IMR-90 (cell line): Measurements from ENCODE around the gene FGF19. TPM values are rescaled to one million over a fixed set of nuclear protein-coding genes. Genes with fewer than 3 reads are reported as not detected.

Experiments used
- ATAC-seq: fragments of 200-7000 bp; cut with Tn5 transposase; 2 replicates; pipeline ENCODE4 v1.9.1; 2020; ENCODE audit warnings: low read depth, mild to moderate bottlenecking, moderate library complexity
- BruUV-seq: library from RNA; stranded (reverse); fragments of 400-500 nt; replicated peaks from 2 replicates; lab custom pipeline; 2021; lab: Mats Ljungman, UMichigan
- CTCF ChIA-PET: fragments of 300-600 bp; formaldehyde crosslinking; extraction: SDS; loops from one replicate; lab custom pipeline; 2021; ENCODE audit warnings: antibody characterized with exemption; lab: Yijun Ruan, JAX
- POLR2A ChIA-PET: fragments of 300-600 bp; sonication (Branson Sonifier 250); formaldehyde crosslinking; loops from one replicate; lab custom pipeline; 2022; ENCODE audit warnings: antibody characterized with exemption; ENCODE audit not compliant: unreplicated experiment; lab: Charles Lee
- DNase-seq: peaks from one replicate; pipeline ENCODE4 v3.0.0; 2013
- H2AFZ ChIP-seq: replicated peaks from 2 replicates; pipeline ENCODE3; 2013; ENCODE audit warnings: low read length, mild to moderate bottlenecking; ENCODE audit not compliant: poor library complexity
- H2AK5ac ChIP-seq: 2 replicates; pipeline ENCODE4 v1.6.1; 2013; ENCODE audit warnings: low read depth, low read length, inconsistent platforms
- H2AK9ac ChIP-seq: replicated peaks from 2 replicates; pipeline ENCODE3; 2013; ENCODE audit warnings: mild to moderate bottlenecking, low read depth, low read length, moderate library complexity; ENCODE audit not compliant: poor library complexity
- H2BK120ac ChIP-seq: 2 replicates; pipeline ENCODE4 v1.6.1; 2013; ENCODE audit warnings: low read depth, low read length, inconsistent platforms
- H2BK15ac ChIP-seq: 3 replicates; pipeline ENCODE4 v1.6.1; 2013; ENCODE audit warnings: low read depth, low read length, inconsistent platforms
- H2BK20ac ChIP-seq: 2 replicates; pipeline ENCODE4 v1.6.1; 2013; ENCODE audit warnings: low read depth, mild to moderate bottlenecking, inconsistent platforms, low read length, moderate library complexity
- H2BK5ac ChIP-seq: 2 replicates; pipeline ENCODE4 v1.6.1; 2013; ENCODE audit warnings: mild to moderate bottlenecking, low read depth, low read length, inconsistent platforms; ENCODE audit not compliant: poor library complexity, severe bottlenecking
- H3K14ac ChIP-seq: replicated peaks from 2 replicates; pipeline ENCODE4 v1.6.1; 2013; ENCODE audit warnings: low read depth, low read length, inconsistent platforms
- H3K18ac ChIP-seq: 2 replicates; pipeline ENCODE4 v1.6.1; 2013; ENCODE audit warnings: low read depth, low read length, control low read depth
- H3K23ac ChIP-seq: 2 replicates; pipeline ENCODE4 v1.6.1; 2013; ENCODE audit warnings: low read depth, low read length, inconsistent platforms
- H3K27ac ChIP-seq: 2 replicates; pipeline ENCODE4 v1.5.1; 2013; ENCODE audit warnings: mild to moderate bottlenecking, control low read depth, low read length; ENCODE audit not compliant: insufficient read depth
- H3K27me3 ChIP-seq: 2 replicates; pipeline ENCODE4 v1.6.1; 2013; ENCODE audit warnings: low read length; ENCODE audit not compliant: control insufficient read depth, insufficient read depth
- H3K36me3 ChIP-seq: 2 replicates; pipeline ENCODE4 v1.6.1; 2013; ENCODE audit warnings: low read length, mixed read lengths; ENCODE audit not compliant: control insufficient read depth, insufficient read depth
- H3K4ac ChIP-seq: 2 replicates; pipeline ENCODE4 v1.6.1; 2013; ENCODE audit warnings: low read depth, low read length, inconsistent platforms
- H3K4me1 ChIP-seq: 2 replicates; pipeline ENCODE4 v1.6.1; 2013; ENCODE audit warnings: low read length, mixed read lengths; ENCODE audit not compliant: control insufficient read depth, insufficient read depth
- H3K4me2 ChIP-seq: 2 replicates; pipeline ENCODE4 v1.6.1; 2013; ENCODE audit warnings: low read depth, mild to moderate bottlenecking, control low read depth, low read length, moderate library complexity
- H3K4me3 ChIP-seq: 2 replicates; pipeline ENCODE4 v1.5.1; 2013; ENCODE audit warnings: low read depth, mild to moderate bottlenecking, control low read depth, low read length, moderate library complexity; ENCODE audit not compliant: insufficient read depth
- H3K56ac ChIP-seq: 2 replicates; pipeline ENCODE4 v1.6.1; 2013; ENCODE audit warnings: low read length, inconsistent platforms; ENCODE audit not compliant: insufficient read depth; ENCODE audit errors: extremely low read depth
- H3K79me1 ChIP-seq, 2 experiments: 2 replicates each; pipeline ENCODE4 v1.6.1; 2013; ENCODE audit warnings: low read length in 2 of 2, inconsistent platforms in 1 of 2, low read depth in 1 of 2
- H3K9ac ChIP-seq: 2 replicates; pipeline ENCODE4 v1.6.1; 2013; ENCODE audit warnings: low read depth, low read length, control low read depth
- H3K9me1 ChIP-seq: 2 replicates; pipeline ENCODE4 v1.6.1; 2013; ENCODE audit warnings: low read length, inconsistent platforms; ENCODE audit not compliant: insufficient read depth
- H3K9me3 ChIP-seq: 2 replicates; pipeline ENCODE4 v1.6.1; 2013; ENCODE audit warnings: low read length; ENCODE audit not compliant: control insufficient read depth, insufficient read depth
- H4K20me1 ChIP-seq: 2 replicates; pipeline ENCODE4 v1.6.1; 2013; ENCODE audit warnings: low read length, inconsistent platforms; ENCODE audit not compliant: insufficient read depth
- H4K5ac ChIP-seq: 2 replicates; pipeline ENCODE4 v1.6.1; 2013; ENCODE audit warnings: mild to moderate bottlenecking, low read depth, low read length, control low read depth
- H4K8ac ChIP-seq, 2 experiments: 2 replicates each; pipeline ENCODE4 v1.6.1; 2013; ENCODE audit warnings: low read depth in 2 of 2, low read length in 2 of 2, control low read depth in 1 of 2, inconsistent platforms in 1 of 2
- H4K91ac ChIP-seq: 2 replicates; pipeline ENCODE4 v1.6.1; 2013; ENCODE audit warnings: low read depth, low read length, inconsistent platforms; ENCODE audit not compliant: insufficient read depth
- BHLHE40 ChIP-seq: fragments of 150-350 bp; IDR thresholded peaks from 2 replicates; pipeline ENCODE4 v1.6.1; 2016; ENCODE audit warnings: mild to moderate bottlenecking, low read depth, low read length
- CEBPB ChIP-seq: IDR thresholded peaks from 2 replicates; pipeline ENCODE4 v1.6.1; 2012; ENCODE audit warnings: low read depth, low read length, improper control_type of control experiment
- CHD1 ChIP-seq: IDR thresholded peaks from 2 replicates; pipeline ENCODE4 v1.6.1; 2012; ENCODE audit warnings: low read depth, low read length, improper control_type of control experiment
- ELK1 ChIP-seq: fragments of 150-350 bp; IDR thresholded peaks from 2 replicates; pipeline ENCODE4 v1.6.1; 2016; ENCODE audit warnings: low read depth, mild to moderate bottlenecking, low read length, moderate library complexity, borderline replicate concordance
- FOS ChIP-seq: fragments of 150-350 bp; IDR thresholded peaks from 2 replicates; pipeline ENCODE4 v1.6.1; 2016; ENCODE audit warnings: low read depth, low read length
- MAFK ChIP-seq: IDR thresholded peaks from 2 replicates; pipeline ENCODE4 v1.6.1; 2012; ENCODE audit warnings: low read depth, low read length, improper control_type of control experiment
- MAZ ChIP-seq: IDR thresholded peaks from 2 replicates; pipeline ENCODE4 v1.6.1; 2012; ENCODE audit warnings: low read depth, mild to moderate bottlenecking, low read length, improper control_type of control experiment, moderate library complexity, borderline replicate concordance
- MXI1 ChIP-seq: IDR thresholded peaks from 2 replicates; pipeline ENCODE4 v1.6.1; 2012; ENCODE audit warnings: low read depth, mild to moderate bottlenecking, low read length, moderate library complexity, borderline replicate concordance
- NFE2L2 ChIP-seq: fragments of 150-350 bp; IDR thresholded peaks from 2 replicates; pipeline ENCODE4 v1.6.1; 2016; ENCODE audit warnings: low read depth, mild to moderate bottlenecking, low read length
- POLR2A ChIP-seq: IDR thresholded peaks from 2 replicates; pipeline ENCODE4 v1.6.1; 2012; ENCODE audit warnings: mild to moderate bottlenecking, low read depth, low read length
- RAD21 ChIP-seq: IDR thresholded peaks from 2 replicates; pipeline ENCODE4 v1.6.1; 2012; ENCODE audit warnings: low read length, improper control_type of control experiment
- RCOR1 ChIP-seq: IDR thresholded peaks from 2 replicates; pipeline ENCODE4 v1.6.1; 2012; ENCODE audit warnings: mild to moderate bottlenecking, low read length, improper control_type of control experiment; ENCODE audit not compliant: insufficient replicate concordance
- RFX5 ChIP-seq: IDR thresholded peaks from 2 replicates; pipeline ENCODE4 v1.8.0; 2012; ENCODE audit warnings: low read depth, mild to moderate bottlenecking, low read length, moderate library complexity
- SMC3 ChIP-seq: fragments of 150-350 bp; IDR thresholded peaks from 2 replicates; pipeline ENCODE4 v1.6.1; 2016; ENCODE audit warnings: low read depth, mild to moderate bottlenecking, antibody characterized with exemption, low read length, moderate library complexity
- WGBS, 2 experiments: methylation state at CpG; one replicate each; pipeline versions ENCODE4 v1.1.5 to v1.1.7; 2013; ENCODE audit warnings: missing lambda C conversion rate in 2 of 2; ENCODE audit not compliant: insufficient read length in 1 of 2; ENCODE audit errors: extremely low coverage in 2 of 2; 5-methylcytosine and 5-hydroxymethylcytosine counted together
- dilution Hi-C: fragments of 300-500 bp; cut with HindIII; formaldehyde crosslinking; loops from one replicate; pipeline ENCODE4 v1.14.3; 2018; ENCODE audit warnings: low sequenced_read_pairs; ENCODE audit not compliant: unreplicated experiment
- in situ Hi-C: fragments of 300-500 bp; cut with MboI; formaldehyde crosslinking; loops from 3 replicates; pipeline ENCODE4 v1.14.3; 2019; ENCODE audit warnings: low sequenced_read_pairs, inconsistent platforms, mixed read lengths
- intact Hi-C: fragments of 100-400 bp; cut with micrococcal nuclease; formaldehyde crosslinking; loops from 2 replicates; pipeline ENCODE4 v1.10.0; 2022
- polyA plus RNA-seq, 3 experiments: library from polyadenylated mRNA; depleted of rRNA; stranded (reverse); fragments of >200 nt; gene quantifications; 2 replicates each; pipeline ENCODE4 v1.2.3, GENCODE V29; 2012; ENCODE audit warnings: low replicate concordance in 1 of 3
- total RNA-seq: library from RNA; depleted of rRNA; stranded (reverse); fragments of >200 nt; gene quantifications from 2 replicates; pipeline ENCODE4 v1.2.3, GENCODE V29; 2012
- TF ChIP-seq, protein P1 (sequence below): fragments of 150-350 bp; IDR thresholded peaks from 2 replicates; pipeline ENCODE4 v1.6.1; 2017; ENCODE audit warnings: mild to moderate bottlenecking, antibody characterized with exemption, low read length, low read depth
- TF ChIP-seq, protein P2 (sequence below): conservative IDR thresholded peaks from 2 replicates; pipeline ENCODE4 v1.5.1; 2012; ENCODE audit warnings: mild to moderate bottlenecking, low read depth, low read length, improper control_type of control experiment

FGF19 gene
- total and polyA plus RNA-seq, 2 of the 4 experiments (the other 2 are of a cell fraction): not detected

- CTCF ChIA-PET: no interaction called here
- H3K18ac ChIP-seq: no peak overlapping the region
- WGBS, 2 experiments: no CpG with 5 or more reads among the region's 8 CpGs
- no peak overlapping the region for H2AFZ ChIP-seq
- H4K5ac ChIP-seq: no peak overlapping the region
- H2BK20ac ChIP-seq: no peak overlapping the region
- POLR2A ChIA-PET: no interaction called here
- H3K9me1 ChIP-seq: no peaks in the 10 kb centered on the region
- H4K91ac ChIP-seq: no peak overlapping the region
- no peak overlapping the region for H3K4ac ChIP-seq
- no peaks in the 10 kb centered on the region for H4K20me1 ChIP-seq
- ATAC-seq: no peak
- H3K27me3 ChIP-seq: peaks cover 42% of the 10 kb centered on the region
- intact Hi-C loops (no loop called here), in situ Hi-C loops (no loop called here), dilution Hi-C loops (no loop called here)
- no peak overlapping the region for H3K4me3 ChIP-seq
- no peak overlapping the region for H3K23ac ChIP-seq
- DNase-seq: no peak
- peaks cover under 1% of the 10 kb centered on the region; the same call in 1 of the 2 replicates for H3K9me3 ChIP-seq
- H3K4me1 ChIP-seq: peaks cover 2% of the 10 kb centered on the region
- no peak overlapping the region for H2BK15ac ChIP-seq
- no peaks in the 10 kb centered on the region for H3K36me3 ChIP-seq
- H3K9ac ChIP-seq: no peak overlapping the region
- no peak overlapping the region for H2AK5ac ChIP-seq
- no peak overlapping the region for H2BK5ac ChIP-seq
- no peak overlapping the region for H4K8ac ChIP-seq
- no peak overlapping the region for H3K14ac ChIP-seq
- no peak overlapping the region for H3K27ac ChIP-seq
- no peaks in the 10 kb centered on the region for H3K79me1 ChIP-seq
- BruUV-seq: no TSS peak
- no peak overlapping the region for H3K56ac ChIP-seq
- TF ChIP-seq CEBPB: no peak
- no peak for TF ChIP-seq CHD1
- TF ChIP-seq MXI1: no peak
- no peak for TF ChIP-seq RAD21
- TF ChIP-seq MAZ: no peak
- no peak for TF ChIP-seq POLR2A
- no peak for TF ChIP-seq FOS
- TF ChIP-seq, protein P1, sequence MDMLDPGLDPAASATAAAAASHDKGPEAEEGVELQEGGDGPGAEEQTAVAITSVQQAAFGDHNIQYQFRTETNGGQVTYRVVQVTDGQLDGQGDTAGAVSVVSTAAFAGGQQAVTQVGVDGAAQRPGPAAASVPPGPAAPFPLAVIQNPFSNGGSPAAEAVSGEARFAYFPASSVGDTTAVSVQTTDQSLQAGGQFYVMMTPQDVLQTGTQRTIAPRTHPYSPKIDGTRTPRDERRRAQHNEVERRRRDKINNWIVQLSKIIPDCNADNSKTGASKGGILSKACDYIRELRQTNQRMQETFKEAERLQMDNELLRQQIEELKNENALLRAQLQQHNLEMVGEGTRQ: no peak
- TF ChIP-seq, protein P2, sequence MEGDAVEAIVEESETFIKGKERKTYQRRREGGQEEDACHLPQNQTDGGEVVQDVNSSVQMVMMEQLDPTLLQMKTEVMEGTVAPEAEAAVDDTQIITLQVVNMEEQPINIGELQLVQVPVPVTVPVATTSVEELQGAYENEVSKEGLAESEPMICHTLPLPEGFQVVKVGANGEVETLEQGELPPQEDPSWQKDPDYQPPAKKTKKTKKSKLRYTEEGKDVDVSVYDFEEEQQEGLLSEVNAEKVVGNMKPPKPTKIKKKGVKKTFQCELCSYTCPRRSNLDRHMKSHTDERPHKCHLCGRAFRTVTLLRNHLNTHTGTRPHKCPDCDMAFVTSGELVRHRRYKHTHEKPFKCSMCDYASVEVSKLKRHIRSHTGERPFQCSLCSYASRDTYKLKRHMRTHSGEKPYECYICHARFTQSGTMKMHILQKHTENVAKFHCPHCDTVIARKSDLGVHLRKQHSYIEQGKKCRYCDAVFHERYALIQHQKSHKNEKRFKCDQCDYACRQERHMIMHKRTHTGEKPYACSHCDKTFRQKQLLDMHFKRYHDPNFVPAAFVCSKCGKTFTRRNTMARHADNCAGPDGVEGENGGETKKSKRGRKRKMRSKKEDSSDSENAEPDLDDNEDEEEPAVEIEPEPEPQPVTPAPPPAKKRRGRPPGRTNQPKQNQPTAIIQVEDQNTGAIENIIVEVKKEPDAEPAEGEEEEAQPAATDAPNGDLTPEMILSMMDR: no peak
- no peak for TF ChIP-seq MAFK
- no peak for TF ChIP-seq ELK1
- no peak for TF ChIP-seq NFE2L2
- no peak for TF ChIP-seq SMC3
- TF ChIP-seq RFX5: no peak
- TF ChIP-seq BHLHE40: no peak
- TF ChIP-seq RCOR1: no peak
- H3K4me2 ChIP-seq: no peak overlapping the region
- no peak overlapping the region for H2AK9ac ChIP-seq
- H2BK120ac ChIP-seq: no peak overlapping the region
These were observed 6.4 kb downstream of the FGF19 start for GRCh38 chr11:69697469-69697843.
